HG03571 (cell line): Measurements from ENCODE around the gene PALM2AKAP2.

Experiments used
- ATAC-seq: cut with Tn5 transposase; IDR thresholded peaks from one replicate; pipeline ENCODE4 v1.9.1; 2021; ENCODE audit not compliant: unreplicated experiment

PALM2AKAP2 gene

GRCh38 chr9:109771796-109772531, 8.0 kb upstream of the PALM2AKAP2 start:
- ATAC-seq, result no peak

GRCh38 chr9:109775516-109775915, 4.5 kb upstream of the PALM2AKAP2 start:
- ATAC-seq, result no peak

DNA sequence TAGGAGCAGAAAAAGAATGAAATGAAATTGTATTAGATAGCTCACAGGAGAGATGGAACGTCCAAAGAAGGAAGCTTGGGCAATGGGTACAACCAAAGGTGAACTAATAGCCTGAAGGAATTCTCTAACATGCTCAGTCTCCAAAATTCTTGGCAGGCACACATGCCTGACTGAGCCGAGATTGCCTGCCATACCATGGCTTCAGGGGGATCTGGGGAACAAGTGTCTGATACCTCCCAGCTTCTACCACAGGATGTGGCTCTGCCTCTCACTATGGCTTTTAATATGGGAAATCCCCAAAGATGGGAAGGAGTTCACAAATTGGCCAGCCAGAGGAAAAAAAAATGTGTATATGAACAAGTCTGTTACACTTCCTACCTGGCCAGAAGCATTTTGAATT, 3.6 kb upstream of the PALM2AKAP2 start:
- ATAC-seq, result no peak

DNA sequence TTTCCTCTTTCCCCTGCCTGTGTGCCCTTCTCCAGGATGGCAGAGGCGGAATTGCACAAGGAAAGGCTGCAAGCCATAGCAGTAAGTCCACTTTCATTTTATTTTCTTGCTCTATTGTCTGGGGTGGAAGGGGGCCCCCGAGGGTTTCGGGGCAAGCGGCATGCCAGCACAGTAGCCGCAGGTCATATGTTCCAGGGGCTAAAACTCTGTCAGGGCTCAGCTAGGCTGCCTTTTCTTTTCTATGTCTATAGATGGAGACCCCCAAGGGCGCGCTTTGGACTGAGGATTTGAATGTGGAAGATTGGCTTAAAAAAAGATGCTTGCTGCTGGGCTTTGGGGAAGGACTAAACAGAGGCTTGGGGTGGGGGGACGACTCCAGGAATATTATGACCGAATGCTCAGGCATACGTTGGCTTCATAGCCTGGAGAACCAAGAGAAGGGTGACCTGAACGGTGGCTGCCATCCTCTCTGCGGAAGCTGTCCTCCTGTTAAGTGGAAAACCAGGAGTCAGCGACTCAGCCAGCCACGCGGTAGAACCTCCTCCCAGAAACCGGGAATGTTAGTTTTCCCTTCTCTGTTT, 545 bp downstream of the PALM2AKAP2 start:
- ATAC-seq, result no peak

- ATAC-seq, result no peak
These were observed 1.1 kb downstream of the PALM2AKAP2 start for GRCh38 chr9:109781086-109781485.

DNA sequence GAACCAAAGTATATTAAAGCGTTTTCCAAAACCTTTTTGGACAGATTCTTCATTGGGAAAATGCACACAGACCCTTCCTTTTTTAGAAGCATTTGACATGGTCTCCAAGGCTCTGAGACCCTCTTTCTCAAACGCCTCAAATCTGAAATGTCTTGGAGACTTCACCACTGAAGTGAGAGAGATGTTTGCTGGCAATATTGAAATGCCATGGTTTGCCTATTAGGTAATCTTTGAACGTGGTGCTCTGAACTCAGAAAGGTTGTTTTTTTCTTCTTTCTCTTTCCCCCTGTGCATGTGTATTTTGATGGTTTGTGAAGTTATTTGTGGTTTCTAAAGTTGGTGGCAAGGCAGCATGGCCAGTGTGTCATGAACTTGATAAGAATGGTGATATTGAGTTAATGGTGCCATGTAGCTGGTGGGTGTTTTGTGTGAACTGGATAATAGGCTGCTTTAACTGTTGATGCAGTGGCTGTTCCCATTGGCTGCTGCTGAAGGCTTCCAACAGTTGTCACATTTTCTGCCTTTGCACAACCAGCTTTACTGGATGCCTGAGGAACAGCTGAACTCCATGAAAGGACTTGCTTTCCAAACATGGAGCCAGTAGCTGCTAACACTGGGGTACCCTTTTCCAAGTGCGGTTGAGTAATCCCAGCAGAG, 1.7 kb downstream of the PALM2AKAP2 start:
- ATAC-seq, result no peak

DNA sequence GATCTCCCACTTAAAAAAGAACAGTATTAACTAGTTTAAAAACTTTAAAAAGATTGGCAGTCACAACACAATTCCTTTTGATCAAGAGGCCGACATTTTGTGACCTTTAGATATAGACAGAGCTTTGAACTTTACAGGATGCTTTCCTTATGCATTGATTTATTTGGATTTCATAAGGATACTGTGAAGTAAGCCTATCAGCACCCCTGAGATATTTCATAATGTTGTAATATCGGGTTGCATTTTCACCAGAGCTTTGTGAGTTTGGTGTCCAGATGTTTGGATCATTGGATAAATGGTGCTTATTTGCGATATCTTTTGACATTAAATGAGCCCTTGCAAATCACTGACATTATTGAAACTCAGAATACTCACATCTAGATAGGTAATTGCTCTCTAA, 7.7 kb downstream of the PALM2AKAP2 start:
- ATAC-seq, result no peak

GRCh38 chr9:109789556-109789955, 9.6 kb downstream of the PALM2AKAP2 start:
- ATAC-seq, result no peak

DNA sequence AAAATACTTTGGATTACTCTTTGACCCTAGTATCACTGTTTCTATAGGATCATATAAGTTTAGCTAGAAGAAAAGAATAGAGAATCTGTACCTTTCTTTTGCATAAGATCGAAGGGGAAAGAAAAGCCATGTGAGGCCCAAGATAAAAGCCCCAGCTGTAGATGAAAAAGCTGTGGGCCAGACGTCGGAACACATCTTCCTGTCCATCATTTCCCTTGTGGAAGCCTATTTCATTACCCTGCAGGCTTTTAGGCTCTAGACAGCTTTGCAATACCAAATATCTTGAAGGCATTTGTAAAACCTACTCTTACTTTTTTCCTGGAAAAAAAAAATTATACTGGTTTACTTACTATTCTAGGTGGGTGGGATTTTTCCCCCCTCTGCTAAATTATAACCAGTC, 10.0 kb downstream of the PALM2AKAP2 start:
- ATAC-seq, result no peak

- ATAC-seq, result no peak
These were observed 11.1 kb downstream of the PALM2AKAP2 start for GRCh38 chr9:109791003-109791677.

- ATAC-seq, result no peak
These were observed 11.7 kb downstream of the PALM2AKAP2 start for GRCh38 chr9:109791747-109792146.

DNA sequence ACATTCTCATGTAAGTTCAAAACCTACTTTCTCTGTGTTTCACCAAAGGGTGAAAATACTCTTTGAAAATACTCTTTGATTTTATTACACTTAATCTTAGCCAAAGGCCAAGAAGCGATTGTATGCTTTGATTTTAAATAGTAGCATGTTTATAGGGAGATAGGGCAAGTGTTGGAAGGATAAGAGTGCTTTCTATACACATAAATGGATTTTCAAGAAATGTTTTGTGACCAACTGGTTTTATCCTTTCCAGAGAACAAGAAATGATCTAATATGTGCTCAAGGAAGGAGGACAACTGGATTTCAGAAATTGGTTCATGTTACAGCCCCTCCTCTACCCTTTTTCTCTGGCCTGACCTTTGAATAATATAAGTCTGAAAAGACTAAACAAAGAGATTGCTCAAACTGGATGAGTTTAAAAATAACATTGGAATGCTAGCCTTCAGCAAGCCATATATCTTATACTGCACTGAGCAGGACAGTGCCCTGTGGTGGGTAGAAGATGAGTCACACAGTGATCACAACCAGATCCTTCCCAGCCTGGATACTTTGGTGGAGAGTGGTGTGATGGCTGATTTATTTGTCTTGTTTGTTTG, 13.1 kb downstream of the PALM2AKAP2 start:
- ATAC-seq, result no peak

DNA sequence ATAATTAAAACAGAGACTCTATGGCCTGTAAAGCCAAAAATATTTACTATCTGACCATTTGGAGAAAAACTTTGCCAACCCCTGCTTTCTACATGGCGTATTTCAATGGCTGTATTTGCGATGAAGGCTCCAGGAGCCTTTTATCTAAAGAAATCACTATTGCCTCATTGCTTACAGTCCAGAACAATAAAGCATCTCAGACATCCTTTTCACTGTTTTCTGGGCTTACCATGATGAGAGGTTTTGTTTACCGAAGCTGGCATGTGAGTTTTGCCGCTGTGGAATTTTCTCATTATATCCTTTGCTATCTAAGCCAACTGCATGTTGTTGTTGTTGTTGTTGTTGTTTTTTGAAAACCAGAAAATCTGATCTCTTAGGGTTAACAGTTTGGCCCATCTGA, 13.9 kb downstream of the PALM2AKAP2 start:
- ATAC-seq, result no peak

DNA sequence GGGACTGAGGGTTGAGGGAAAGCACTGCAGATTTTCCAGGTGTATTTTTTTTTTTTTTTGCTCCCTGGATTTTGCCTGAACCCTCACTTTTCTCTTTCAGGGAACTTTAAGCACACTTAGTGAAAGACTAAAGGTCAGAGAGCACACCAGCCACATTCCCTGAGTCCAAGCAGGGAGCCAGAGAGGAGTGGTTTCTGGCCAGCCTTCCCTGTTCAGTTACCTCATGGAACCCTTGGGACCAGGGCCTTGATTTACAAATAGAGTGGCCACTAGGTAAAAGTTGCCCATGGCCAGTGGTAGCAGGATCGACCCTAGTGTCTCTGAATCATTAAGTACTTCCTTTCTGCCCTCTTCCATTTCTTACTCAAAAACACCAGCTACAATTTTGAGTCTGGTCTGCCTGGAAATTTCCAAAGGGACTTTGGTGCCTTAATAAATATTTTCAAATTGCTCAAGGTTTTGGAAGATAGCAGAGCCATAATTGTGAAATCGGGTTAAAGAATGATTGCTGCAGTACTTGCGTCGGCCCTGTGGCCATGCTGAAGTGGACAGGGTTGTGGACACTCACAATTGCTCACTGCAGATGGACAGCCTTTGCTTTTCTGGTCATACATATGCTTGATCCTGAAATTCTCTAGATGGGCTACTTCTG, 14.5 kb downstream of the PALM2AKAP2 start:
- no peak for ATAC-seq

DNA sequence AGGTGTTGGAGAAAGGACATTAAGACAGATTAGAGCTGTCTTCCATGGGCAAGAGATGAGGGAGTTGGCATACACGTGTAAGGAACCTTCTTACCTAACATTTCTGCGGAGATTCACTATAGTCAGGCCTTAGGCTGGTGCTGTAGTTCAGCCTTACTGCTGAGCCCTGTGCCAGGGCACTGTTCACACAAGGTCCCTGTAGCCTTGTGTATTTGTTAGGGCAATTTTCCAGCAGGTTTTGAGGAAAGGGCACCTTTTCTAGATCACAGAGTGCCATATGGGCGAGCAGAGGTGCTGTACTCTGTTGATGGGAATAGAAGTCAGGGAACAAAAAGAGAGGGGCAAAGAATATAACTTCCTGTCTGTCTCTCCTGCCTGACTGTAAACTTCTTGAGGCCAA, 15.6 kb downstream of the PALM2AKAP2 start:
- ATAC-seq, result no peak

DNA sequence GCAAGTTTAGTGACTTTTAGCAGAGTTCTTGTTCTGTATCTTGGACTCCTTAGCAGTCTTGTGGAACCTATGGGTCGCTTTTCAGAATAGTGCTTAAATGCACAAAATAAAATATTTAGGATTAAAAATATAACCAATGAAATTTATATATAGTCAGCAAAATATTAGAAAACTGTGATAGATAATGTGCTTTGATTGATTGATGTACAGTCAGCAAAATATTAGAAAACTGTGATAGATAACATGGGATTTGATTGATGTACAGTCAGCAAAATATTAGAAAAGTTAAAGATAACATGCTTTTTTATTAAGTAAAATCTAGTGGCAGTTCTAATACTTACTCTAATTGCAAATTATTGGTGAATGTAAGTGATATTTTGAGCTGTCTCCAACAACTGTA, 16.1 kb downstream of the PALM2AKAP2 start:
- ATAC-seq, result no peak

DNA sequence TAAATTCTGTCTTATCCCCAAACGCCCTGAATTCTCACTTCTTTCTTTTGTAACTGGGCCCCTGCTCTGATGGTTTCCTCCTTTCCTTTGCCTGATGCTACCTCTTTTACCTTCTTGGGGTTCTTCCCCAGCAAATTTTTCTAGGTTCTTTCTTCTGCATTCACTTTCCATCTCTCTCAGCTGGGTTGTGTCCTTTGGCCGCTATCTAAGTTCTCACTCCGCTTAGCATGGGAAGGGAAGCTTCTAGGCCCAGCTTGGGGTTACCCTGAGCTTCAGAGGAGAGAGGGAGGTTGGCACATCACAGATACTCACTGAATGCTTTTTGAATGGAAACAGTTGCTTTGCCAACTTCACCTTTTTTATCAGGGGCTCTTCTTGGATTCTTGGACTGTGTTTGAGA, 17.0 kb downstream of the PALM2AKAP2 start:
- ATAC-seq, result no peak

DNA sequence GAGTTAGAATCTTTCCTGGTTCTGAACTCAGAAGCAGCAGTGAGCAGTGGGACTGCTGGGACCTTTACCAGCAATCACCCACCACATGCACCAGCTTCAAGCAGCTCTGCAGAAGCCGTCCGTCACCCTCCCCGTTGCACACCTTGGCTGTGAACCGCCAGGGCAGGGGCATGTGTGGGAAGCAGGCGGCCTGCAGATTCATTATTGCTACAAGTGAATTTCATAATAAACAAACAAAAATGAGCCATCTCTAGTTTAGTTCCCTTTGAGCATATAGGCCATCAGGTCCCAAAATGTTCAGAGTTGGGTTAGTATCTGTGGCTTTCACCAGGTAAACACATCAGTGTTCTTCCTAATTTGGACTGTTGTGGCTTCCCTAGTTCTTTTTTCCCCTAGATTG, 17.5 kb downstream of the PALM2AKAP2 start:
- ATAC-seq, result no peak

GRCh38 chr9:109799141-109799540, 19.1 kb downstream of the PALM2AKAP2 start:
- no peak for ATAC-seq

- ATAC-seq, result no peak
These were observed 19.8 kb downstream of the PALM2AKAP2 start for GRCh38 chr9:109799792-109800191.

DNA sequence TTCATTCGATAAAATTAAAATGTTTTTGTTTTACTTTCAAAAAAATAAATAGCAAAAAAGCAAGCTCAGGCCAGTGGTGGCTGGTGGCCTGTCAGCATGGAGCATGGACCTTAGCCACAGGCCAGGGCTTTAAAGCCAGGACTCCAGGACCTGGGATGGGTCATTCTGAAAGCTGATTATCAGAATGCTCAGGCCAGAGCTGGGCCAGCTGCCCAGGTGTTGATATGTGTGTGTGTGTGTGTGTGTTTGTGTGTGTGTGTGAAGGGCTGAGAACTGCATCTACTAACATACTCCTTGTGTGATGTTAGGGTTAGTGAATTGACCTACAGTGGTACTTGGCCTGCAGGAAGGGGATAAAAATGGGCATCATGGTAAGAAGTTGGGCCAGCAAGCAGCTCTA, 21.5 kb downstream of the PALM2AKAP2 start:
- ATAC-seq, result no peak
